Stimulated activated CD4-positive, alpha-beta T cell treated with anti-CD3 and anti-CD28 coated beads, Interleukin-15, amount 100 ng/mL, for 24 hours (primary cell): ENCODE results near the gene DEFB108B.
A peak's percentile ranks its signal among the peaks of the same experiment; 100 is the strongest.
"Not testable (repeated sequence)": the region's sequence is repeated elsewhere in the genome, so short reads cannot be mapped to it uniquely, and the experiment has no call there.

ENCODE experiments used
- DNase-seq: peaks from one replicate; pipeline ENCODE4 v3.0.0-alpha.2; 2020

DEFB108B gene

GRCh38 chr11:71832811-71833210, at the start of gene DEFB108B:
DEFB108B (plus strand) TSS chr11:71833200; CDS start chr11:71833200, 0 bp downstream.
- DNase-seq = not testable (repeated sequence)

DNA sequence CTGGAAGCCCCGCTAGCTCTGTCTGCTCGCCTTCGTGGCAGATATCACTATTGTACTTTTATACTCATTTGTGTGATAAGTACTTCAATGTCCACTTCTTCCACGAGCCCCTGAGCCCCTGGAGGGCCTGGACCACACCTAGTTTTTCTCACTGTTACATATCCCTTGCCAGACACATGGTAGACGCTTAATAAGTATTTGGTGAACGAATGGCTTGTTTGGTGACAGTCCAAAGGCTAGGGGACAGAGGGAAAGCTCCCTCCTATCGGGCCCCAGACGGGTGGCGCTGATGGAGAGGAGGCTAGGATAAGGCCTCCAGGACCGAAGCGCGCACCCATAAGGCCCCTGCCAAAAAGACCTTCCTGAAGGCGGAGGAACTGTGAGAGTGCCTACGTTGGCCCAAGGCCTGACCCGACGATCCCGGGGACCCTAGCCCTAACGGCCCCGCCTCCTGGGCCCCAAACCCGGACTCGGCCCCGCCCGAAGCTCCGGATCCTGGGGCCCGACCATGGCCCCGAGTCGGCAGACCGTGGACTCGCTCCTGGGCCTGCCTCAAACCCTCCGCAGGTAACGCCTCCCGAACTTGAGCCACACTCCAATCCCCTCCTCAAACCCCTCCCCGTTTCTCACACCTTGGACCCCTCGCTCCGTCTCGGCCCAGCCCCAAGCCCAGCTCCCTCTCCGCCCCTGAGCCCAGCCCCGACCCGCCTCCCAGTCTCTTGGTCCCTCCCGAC, 46.7 kb upstream of the DEFB108B start:
- DNase-seq = not testable (repeated sequence)

DNA sequence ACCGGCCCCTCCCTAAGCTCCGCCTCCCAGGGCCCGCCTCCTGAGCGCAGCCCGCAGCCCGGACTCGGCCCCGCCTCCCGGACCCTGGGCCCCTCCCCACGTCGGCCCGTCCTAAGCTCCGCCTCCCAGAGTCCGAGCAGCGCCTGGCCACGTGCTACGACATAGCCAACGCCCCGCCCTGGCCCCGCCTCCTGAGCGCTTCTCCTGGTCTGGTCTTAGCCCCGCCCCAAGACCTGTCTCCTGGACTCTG, 46.2 kb upstream of the DEFB108B start:
- DNase-seq = peak; percentile 100

DNA sequence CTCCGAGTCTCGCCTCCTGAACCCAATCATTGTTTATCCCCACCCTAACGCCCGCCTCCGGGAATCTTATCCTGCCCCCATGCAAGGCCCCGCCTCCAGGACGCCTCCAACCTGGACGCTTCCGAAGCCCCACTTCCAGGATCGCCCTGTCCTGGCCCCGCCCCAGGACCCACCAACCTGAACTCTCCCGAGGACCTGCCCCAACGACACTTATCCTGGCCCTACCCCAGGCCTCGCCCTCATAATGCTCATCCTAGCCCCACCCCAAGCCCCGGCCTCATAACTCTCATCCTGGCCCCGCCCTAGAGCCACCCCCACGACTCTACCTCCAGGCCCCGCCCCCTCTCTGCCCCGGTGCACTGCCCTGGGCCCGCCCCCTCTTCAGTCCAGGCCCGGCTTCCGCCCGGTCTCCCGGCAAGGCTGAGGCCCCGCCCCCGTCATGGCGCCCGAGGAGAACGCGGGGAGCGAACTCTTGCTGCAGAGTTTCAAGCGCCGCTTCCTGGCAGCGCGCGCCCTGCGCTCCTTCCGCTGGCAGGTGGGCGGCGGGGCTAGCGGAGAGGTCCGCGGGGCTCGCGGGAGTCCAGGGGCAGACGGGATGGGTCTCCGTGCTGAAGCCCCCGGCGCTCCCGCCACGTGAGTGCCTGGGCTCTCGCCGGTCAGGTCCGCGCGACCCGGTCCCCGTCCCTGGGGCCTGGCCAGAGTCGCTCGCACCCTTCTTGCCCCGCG, 45.7 kb upstream of the DEFB108B start:
- peak; percentile 93 for DNase-seq

DNA sequence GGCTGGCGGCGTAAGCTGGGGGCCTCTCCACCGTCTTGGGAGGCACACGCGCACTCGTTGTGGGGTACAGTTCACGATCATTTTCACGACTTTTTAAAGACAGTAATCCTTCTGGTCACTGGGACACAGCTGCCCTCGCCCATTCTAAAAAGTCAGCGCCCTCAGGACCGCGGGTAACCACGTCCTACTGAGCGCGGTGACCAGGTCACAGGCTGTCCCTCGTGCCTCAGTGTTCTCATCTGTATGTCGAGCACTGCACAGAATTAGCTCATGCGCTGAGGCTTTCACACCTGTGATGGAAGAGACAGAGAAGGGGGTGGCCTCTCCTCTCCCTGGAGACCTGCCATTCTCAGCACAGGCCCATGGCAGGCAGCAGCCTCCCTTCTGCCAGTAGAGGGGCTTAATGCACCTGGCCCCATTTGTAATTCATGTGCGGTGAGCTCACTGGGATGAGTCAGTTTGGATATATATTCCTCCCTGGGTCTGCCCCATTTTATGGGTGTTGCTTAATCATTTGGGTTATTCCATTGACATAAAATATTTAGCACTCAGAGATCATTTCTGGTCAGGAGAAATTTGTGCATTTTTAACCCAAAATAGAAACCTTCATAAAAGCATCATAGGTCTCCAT, 45.1 kb upstream of the DEFB108B start:
- DNase-seq = not testable (repeated sequence)

DNA sequence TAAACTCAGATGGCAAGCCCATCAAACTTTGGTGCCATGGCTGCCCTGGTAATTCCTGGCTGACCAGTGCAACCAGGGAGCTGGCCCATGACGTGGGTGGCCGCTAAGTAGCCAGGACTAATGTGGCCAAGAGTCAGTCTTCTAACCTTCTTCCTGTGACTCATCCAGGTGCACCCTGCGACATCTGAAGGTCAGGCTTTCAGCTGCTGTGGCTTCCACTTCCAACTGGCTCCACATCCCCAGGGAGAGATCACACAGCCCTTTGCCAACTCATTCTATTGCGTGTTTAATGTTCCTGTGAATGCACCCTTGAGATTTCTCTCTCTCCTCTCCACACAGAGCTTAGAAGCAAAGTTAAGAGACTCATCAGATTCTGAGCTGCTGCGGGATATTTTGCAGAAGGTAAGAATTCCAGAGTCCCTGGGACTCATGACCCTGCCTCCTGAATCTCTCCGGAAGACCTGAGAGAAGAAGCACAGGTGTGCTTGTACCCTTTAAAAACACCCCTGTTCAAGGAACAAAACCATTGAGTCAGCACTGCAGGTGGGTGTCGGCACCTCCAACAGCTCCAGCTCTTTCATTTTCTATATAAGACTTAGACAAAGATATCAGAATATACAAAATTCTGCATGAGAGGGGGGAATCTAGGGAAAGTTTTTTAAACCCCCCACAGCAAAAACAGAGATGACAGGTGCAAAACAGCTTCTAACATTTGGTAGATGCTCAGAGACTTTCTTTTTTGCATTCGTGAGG, 43.4 kb upstream of the DEFB108B start:
- not testable (repeated sequence) for DNase-seq

GRCh38 chr11:71791111-71791510, 41.9 kb upstream of the DEFB108B start:
- DNase-seq = not testable (repeated sequence)

GRCh38 chr11:71792621-71793235, 40.3 kb upstream of the DEFB108B start:
- DNase-seq = peak; percentile 54

- DNase-seq = not testable (repeated sequence)
Observed at GRCh38 chr11:71794386-71795040, 38.5 kb upstream of the DEFB108B start.

- DNase-seq = not testable (repeated sequence)
Observed at GRCh38 chr11:71795236-71795635, 37.8 kb upstream of the DEFB108B start.

DNA sequence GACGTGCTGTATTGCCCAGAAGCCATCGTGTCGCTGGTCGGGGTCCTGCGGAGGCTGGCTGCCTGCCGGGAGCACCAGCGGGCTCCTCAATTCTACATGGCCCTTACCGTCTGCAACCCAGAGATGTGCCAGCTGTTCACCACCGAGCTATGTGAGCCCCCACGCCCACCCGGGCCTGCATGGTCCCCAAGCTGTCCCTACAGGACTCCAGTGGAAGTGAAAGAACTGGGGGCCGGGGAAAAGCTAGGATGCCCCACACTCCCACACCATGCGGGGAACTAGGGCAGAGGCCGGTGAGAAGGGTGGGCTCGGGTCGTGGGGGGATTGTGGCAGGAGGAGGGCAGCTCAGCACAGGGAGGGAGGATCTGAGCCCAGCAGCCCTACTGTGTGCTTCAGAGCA, 37.0 kb upstream of the DEFB108B start:
- not testable (repeated sequence) for DNase-seq

- DNase-seq = not testable (repeated sequence)
Observed at GRCh38 chr11:71796781-71797180, 36.2 kb upstream of the DEFB108B start.

DNA sequence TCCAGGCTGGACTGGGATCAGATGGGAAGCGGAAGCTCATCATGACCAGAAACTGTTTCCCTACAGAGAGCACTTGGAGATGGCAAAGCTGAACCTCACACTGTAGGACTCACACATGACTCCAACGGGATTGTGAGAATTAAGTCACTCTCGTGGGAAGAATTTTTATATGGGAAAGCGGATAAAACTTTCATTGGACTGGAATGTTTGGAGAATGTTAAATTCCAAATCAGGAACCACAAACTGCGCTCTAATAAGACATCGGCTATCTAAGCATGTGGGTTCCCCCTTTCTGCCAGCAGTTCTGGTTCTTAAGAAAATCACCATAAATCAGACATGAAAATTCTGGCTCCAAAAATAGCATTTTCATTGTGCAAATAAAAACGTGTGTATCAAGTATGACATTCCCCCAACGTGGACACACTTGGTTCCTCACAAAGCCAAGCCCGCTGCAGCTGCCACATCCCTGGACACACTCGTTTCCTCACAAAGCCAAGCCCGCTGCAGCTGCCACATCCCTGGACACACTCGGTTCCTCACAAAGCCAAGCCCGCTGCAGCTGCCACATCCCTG, 33.4 kb upstream of the DEFB108B start:
- not testable (repeated sequence) for DNase-seq

DNA sequence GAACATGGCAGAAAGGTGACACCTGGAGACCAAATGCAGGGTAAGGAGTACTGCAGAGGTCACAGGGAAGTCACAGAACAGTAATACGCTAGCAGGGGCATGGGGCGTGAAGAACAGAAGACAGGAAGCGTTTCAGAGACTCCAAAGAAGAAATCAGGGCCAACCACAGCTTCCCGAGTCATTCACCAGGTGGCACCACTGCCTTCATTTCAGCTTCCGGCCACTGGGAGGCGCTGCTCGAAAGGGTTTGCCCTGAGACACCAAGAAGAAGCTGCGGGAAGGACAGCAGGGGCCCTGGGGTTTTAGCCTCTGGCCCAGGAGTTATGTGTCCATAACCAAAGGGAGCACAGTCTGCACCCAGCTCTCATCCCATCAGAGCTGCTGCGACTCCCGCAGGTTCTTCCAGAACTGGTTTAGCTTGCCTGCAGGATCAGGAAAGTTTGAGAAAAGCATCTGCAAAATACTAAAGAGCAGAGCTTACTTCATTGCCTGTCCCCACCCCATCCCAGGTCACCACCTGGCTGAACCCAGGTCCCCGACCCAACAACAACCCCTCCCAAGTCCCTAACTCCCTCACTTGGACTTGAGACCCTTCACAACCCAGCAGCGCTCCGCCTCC, 32.6 kb upstream of the DEFB108B start:
- peak; percentile 87 for DNase-seq

- not testable (repeated sequence) for DNase-seq
Observed at GRCh38 chr11:71801026-71801425, 32.0 kb upstream of the DEFB108B start.

DNA sequence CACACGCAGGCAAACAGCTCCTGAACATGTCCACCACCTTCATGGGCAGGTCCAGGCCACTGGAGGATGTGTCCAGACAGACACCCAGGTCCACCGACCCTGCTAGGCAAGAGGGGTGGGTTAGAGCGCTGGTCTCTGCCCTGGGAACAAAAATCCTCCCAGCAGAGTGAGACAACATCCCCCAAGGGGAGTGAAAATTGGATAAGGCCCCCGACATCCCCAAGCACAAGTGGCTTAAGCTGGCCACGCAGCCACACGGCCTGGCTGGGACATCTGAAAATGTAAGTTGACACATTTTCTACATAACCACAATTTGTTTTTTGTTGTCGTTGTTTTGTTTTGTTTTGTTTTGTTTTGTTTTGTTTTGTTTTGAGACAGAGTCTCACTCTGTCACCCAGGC, 30.1 kb upstream of the DEFB108B start:
- DNase-seq = not testable (repeated sequence)

- DNase-seq = not testable (repeated sequence)
Observed at GRCh38 chr11:71804158-71804947, 28.6 kb upstream of the DEFB108B start.

GRCh38 chr11:71812529-71812928, 20.5 kb upstream of the DEFB108B start:
- DNase-seq = not testable (repeated sequence)

- DNase-seq = peak; percentile 87
Observed at GRCh38 chr11:71813481-71814355, 19.3 kb upstream of the DEFB108B start.
